ENCODE data around the gene SYT1.
A peak's percentile ranks its signal among the peaks of the same experiment; 100 is the strongest.

Gene SYT1

DNA sequence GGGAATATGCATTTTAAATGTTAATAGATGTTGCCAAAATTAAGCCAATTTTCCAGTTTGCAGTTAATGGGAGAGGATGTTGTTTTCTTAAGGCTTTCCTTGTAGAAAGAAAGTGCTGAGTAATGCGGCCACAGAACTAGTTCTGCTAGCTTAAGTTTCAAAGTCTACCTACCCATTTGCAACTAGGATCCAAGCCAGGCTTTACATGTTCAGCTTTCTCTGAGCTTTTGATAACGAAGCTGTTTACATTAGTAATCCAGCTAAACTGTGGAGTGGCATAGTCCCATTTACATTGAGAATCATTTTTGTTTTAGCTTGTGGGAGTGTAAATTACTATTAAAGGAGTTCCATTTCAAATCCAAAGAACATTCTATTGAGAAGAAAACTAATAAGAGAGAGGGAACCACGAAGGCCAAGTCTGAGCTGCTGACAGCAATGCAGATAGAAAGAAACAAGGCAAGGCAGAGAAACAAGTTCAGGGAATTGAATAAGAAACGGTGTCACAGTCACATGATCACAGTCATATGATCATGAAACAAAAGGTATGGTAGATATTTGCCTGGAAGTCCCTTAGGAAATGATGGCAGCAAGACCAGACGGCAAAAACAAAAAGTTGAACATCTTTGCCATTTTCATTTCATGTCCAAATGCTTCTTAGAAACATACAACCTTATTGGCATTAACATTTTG is 551.3 kb downstream of the SYT1 start:
- TF ChIP-seq POLR2A (IDR thresholded peaks at IDR 0.05; ENCODE audit: extremely low read depth, insufficient read length) (no peak), CTCF (IDR thresholded peaks at IDR 0.05; ENCODE audit: low read depth, low read length) (no peak), MYC (IDR thresholded peaks at IDR 0.05; ENCODE audit: low read depth, low read length) (no peak), MAX (IDR thresholded peaks at IDR 0.05; ENCODE audit: low read depth, low read length) (no peak)
- DNase-seq (ENCODE audit: low read depth): no peak
- H3K4me3 ChIP-seq (ENCODE audit: low read depth, low read length): no peak overlapping the region

- no peak for TF ChIP-seq POLR2A (IDR thresholded peaks at IDR 0.05; ENCODE audit: extremely low read depth, insufficient read length)
- no peak overlapping the region for H3K4me3 ChIP-seq (ENCODE audit: low read depth, low read length)
- peak; percentile 12 for DNase-seq (ENCODE audit: low read depth)
Observed at GRCh38 chr12:79420146-79420618, 555.6 kb downstream of the SYT1 start.

DNA sequence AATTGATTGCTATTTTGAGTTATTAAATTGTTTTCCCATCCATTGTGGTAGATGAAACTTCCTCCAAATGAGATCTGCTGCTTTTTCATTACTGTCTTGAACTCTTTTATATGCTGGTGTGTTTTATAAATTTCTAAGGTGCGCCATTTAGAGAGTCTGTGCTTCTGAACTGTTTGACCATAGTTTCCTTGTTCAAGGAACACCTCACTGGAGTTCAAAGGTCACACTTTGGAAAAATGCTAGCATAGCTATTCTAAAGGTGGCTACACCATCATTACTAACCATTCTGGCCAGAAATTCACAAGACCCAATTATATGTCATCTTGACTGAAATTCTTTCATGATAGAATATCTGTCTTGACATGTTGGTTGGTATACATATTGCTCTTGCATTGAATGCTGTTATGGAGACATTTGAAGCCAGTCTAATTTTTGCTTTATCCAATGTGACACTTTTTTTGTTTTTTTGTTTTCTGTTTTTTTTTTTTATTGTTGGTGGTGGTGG is 556.7 kb downstream of the SYT1 start:
- no peak for DNase-seq (ENCODE audit: low read depth)

GRCh38 chr12:79422060-79422812 is 557.7 kb downstream of the SYT1 start:
- no peak for DNase-seq (ENCODE audit: low read depth)
- H3K4me3 ChIP-seq (ENCODE audit: low read depth, low read length): no peak overlapping the region
- TF ChIP-seq CTCF (IDR thresholded peaks at IDR 0.05; ENCODE audit: low read depth, low read length) (no peak), MYC (IDR thresholded peaks at IDR 0.05; ENCODE audit: low read depth, low read length) (no peak), MAX (IDR thresholded peaks at IDR 0.05; ENCODE audit: low read depth, low read length) (no peak), POLR2A (IDR thresholded peaks at IDR 0.05; ENCODE audit: extremely low read depth, insufficient read length) (no peak)

More for the DNA sequence above, 556.7 kb downstream of the SYT1 start:
- no peak overlapping the region for H3K4me3 ChIP-seq (ENCODE audit: low read depth, low read length)
- TF ChIP-seq CTCF (IDR thresholded peaks at IDR 0.05; ENCODE audit: low read depth, low read length): no peak
- no peak for TF ChIP-seq MAX (IDR thresholded peaks at IDR 0.05; ENCODE audit: low read depth, low read length)
- no peak for TF ChIP-seq POLR2A (IDR thresholded peaks at IDR 0.05; ENCODE audit: extremely low read depth, insufficient read length)
- no peak for TF ChIP-seq MYC (IDR thresholded peaks at IDR 0.05; ENCODE audit: low read depth, low read length)

DNA sequence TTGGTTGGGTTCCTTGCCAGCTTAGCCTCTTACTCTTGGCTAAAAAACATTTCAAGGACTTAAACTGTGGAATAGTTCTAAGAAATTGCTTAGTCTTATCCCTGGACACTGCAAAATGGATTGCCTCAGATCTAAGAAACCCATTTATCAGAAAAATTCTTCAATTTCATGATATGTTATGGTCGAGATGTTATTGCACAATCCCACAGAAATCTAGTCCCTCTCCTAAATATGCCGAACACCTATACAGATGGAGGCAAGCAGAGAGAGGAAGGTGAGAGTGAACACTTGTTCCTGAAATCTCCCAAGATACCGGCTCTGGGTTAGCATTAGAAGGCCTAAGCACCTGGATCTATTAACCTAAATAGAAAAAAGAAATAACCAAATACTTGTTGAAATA is 559.0 kb downstream of the SYT1 start:
- DNase-seq (ENCODE audit: low read depth): no peak
- TF ChIP-seq MYC (IDR thresholded peaks at IDR 0.05; ENCODE audit: low read depth, low read length): no peak
- H3K4me3 ChIP-seq (ENCODE audit: low read depth, low read length): no peak overlapping the region

GRCh38 chr12:79424109-79424721 is 559.6 kb downstream of the SYT1 start:
- DNase-seq (ENCODE audit: low read depth): no peak
- TF ChIP-seq MAX (IDR thresholded peaks at IDR 0.05; ENCODE audit: low read depth, low read length) (no peak), CTCF (IDR thresholded peaks at IDR 0.05; ENCODE audit: low read depth, low read length) (no peak), MYC (IDR thresholded peaks at IDR 0.05; ENCODE audit: low read depth, low read length) (no peak), POLR2A (IDR thresholded peaks at IDR 0.05; ENCODE audit: extremely low read depth, insufficient read length) (no peak)
- H3K4me3 ChIP-seq (ENCODE audit: low read depth, low read length): no peak overlapping the region
